GM19395 (cell line): ENCODE data around the gene MAP3K4.
A peak's percentile ranks its signal among the peaks of the same experiment; 100 is the strongest.

Experiments
- ATAC-seq: cut with Tn5 transposase; IDR thresholded peaks from one replicate; pipeline ENCODE4 v1.9.1; 2021; ENCODE audit warnings: mild to moderate bottlenecking, moderate library complexity; ENCODE audit not compliant: unreplicated experiment

The MAP3K4 gene, protein sequence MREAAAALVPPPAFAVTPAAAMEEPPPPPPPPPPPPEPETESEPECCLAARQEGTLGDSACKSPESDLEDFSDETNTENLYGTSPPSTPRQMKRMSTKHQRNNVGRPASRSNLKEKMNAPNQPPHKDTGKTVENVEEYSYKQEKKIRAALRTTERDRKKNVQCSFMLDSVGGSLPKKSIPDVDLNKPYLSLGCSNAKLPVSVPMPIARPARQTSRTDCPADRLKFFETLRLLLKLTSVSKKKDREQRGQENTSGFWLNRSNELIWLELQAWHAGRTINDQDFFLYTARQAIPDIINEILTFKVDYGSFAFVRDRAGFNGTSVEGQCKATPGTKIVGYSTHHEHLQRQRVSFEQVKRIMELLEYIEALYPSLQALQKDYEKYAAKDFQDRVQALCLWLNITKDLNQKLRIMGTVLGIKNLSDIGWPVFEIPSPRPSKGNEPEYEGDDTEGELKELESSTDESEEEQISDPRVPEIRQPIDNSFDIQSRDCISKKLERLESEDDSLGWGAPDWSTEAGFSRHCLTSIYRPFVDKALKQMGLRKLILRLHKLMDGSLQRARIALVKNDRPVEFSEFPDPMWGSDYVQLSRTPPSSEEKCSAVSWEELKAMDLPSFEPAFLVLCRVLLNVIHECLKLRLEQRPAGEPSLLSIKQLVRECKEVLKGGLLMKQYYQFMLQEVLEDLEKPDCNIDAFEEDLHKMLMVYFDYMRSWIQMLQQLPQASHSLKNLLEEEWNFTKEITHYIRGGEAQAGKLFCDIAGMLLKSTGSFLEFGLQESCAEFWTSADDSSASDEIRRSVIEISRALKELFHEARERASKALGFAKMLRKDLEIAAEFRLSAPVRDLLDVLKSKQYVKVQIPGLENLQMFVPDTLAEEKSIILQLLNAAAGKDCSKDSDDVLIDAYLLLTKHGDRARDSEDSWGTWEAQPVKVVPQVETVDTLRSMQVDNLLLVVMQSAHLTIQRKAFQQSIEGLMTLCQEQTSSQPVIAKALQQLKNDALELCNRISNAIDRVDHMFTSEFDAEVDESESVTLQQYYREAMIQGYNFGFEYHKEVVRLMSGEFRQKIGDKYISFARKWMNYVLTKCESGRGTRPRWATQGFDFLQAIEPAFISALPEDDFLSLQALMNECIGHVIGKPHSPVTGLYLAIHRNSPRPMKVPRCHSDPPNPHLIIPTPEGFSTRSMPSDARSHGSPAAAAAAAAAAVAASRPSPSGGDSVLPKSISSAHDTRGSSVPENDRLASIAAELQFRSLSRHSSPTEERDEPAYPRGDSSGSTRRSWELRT (N-terminal part only)

DNA sequence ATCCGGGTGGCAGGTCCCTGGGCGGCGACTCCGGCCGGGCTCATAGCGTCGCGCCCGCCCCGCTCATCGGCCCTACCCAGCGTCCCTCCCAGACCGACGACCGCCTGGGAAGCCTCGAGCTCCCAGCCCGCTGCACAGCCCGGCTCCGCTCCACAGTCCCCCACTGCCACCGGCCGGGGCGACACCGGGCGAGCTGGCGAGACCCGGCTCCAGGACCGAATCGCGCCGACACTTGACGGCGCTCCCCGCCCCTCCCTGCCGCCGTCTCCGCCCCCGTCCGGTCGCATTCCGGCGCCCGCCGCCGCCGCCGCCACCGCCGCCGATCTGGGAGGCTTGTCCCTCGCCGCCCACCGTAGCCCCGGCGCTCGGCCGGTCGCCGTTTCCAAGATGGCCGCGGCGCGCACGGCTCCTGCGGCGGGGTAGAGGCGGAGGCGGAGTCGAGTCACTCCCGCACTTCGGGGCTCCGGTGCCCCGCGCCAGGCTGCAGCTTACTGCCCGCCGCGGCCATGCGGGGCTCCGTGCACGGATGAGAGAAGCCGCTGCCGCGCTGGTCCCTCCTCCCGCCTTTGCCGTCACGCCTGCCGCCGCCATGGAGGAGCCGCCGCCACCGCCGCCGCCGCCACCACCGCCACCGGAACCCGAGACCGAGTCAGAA is at the start of gene MAP3K4:
MAP3K4 (plus strand) TSS at position 364 of the 655 bp plus-strand sequence; CDS start at position 527, 163 bp downstream.
- ATAC-seq = peak; percentile 73

- ATAC-seq = no peak
Observed at GRCh38 chr6:160943997-160944396, 47.6 kb upstream of the MAP3K4 start.

DNA sequence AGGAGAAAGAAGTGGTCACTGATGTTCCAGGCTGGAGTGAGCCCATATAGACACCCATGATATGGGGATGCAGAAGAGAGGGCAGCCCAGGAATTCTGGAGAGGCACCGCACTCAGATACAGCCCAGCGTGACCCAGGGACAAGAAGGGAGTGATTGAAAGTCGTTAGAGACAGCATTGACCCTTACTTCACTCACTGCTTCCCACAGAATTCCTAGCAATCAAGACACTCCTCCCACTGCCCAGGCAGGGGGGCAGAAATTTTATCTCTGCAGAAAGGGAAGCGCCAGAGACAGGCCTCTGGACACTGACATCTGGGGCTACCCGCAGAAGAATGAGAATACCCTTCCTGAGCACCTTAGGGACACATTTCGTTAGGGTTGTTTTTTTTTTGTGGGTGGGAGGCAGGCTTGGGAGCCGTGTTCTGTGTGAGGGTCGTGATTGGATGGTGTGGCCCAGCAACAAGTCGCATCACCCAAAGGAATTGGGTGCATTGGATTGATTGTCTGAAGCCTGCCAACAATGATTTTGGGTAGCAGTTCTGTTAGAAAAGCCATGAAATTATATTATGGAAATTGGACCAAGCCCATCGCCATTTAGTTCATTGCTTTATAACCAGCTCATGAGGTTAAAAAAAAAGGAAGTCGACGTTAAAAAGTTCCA is 45.9 kb upstream of the MAP3K4 start:
- ATAC-seq = no peak

DNA sequence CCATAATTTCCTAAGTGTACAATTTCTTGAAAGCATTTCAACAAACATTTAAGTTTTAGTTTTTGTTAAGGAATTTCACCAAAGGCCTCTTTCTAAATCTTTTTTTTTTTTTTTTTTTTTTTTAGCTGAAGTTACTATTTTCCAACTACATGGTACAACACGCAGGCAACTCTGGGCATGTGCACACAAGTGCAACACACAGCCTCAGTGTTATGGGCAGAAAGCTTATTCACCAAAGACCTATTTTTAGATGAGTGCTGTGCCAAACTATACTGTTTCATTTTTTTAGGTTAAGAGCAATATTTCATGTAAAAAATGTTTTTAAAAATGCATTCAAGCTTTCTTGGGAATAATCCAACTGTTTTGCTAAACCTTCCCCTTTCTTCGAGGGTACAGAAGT is 42.0 kb upstream of the MAP3K4 start:
- ATAC-seq = no peak

- ATAC-seq = no peak
Observed at GRCh38 chr6:160950507-160950906, 41.1 kb upstream of the MAP3K4 start.

DNA sequence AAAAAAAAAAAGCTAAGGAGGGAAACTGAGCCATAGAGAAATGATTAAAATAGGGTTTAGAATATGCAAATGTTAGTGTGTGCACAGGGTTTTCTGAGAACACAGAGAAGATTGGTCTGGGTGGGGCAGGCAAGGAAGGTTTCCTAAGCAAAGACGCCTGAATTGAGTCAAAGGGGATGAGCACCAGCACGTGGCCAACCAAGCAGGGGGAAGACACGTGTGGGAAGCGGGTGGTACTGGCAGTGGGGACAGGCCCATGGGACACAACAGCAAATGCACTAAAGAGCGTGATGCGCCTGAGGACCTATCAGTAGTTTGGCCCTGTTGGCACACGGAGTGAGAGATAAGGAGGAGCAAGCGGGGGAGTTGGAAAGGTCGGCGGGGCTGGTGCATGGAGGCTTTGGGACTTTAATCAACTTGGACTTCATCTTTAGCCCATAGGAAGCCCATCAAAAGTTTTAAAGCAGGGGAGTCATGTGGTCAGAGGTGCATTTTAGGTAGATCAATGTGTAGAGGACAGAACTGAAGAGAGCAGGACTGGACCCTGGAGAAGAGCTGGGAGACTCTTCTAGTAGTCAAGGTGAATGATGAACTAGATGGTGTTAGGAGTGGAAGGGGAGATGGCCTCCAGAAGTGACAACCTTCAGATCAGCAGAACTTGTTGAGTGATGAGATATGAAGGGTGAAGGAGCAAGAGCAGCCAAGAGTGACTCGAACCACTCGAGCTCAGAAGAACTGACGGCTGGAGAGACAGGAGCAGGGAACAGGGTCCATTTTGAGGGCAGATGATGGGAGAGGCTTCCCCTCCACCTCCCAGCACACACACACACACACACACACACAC is 40.2 kb upstream of the MAP3K4 start:
- no peak for ATAC-seq

- ATAC-seq = no peak
Observed at GRCh38 chr6:160952633-160953281, 38.8 kb upstream of the MAP3K4 start.

GRCh38 chr6:160955508-160956295 is 35.9 kb upstream of the MAP3K4 start:
- ATAC-seq = no peak

DNA sequence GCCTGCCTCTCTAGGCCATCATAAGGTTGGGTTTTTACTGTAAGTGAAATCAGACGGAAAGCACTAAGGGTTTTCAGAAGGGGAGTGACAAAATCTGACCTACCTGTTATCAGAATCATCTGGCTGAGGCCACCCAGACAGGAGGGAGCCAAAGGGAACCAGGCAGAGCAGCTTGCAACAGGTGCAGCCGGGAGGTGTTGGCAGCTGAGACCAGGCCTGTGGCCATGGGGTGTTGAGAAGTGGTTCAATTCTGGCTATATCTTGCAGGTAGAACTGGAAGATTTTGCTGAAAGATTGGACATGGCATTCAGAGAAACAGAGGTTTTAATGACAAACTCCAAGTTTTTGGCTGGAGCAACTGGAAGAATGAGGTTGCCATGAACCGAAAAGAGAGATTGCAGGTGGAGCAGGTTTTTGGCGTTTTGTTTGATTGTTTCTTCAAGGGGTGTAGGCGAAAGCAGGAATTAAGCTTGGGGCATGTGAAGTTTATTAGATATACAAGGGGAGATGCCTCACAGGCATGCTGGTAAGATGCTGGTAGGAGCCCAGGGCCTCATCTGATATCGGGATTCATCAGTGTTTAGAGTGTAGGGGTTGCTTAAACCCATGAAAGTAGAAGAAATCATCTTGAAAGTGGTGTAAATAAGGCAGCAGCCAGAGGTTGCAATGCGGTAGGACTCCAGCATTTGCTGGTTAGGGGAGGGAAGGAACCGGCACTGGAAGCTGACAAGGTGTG is 35.1 kb upstream of the MAP3K4 start:
- no peak for ATAC-seq

GRCh38 chr6:160959726-160960435 is 31.7 kb upstream of the MAP3K4 start:
- no peak for ATAC-seq

GRCh38 chr6:160960839-160961238 is 30.7 kb upstream of the MAP3K4 start:
- ATAC-seq = no peak

- no peak for ATAC-seq
Observed at GRCh38 chr6:160962835-160963623, 28.5 kb upstream of the MAP3K4 start.

GRCh38 chr6:160963651-160964050 is 27.9 kb upstream of the MAP3K4 start:
- ATAC-seq = no peak

DNA sequence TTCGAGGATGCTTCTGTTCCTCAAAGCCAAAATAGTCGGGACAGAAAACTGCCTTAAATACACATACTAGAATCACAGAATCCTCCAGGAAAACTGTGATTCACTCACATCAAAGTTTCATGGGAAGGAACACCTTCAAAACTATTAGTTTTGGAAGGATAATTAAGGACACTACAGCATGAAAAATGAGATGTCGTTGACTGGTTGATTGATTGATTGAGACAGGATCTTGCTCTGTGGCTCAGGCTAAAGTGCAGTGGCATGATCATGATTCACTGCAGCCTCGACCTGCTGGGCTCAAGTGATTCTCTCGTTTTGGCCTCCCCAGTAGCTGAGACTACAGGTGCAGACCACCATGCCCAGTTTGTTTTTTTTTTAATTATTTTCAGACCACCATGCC is 25.7 kb upstream of the MAP3K4 start:
- no peak for ATAC-seq

- no peak for ATAC-seq
Observed at GRCh38 chr6:160966493-160967229, 24.9 kb upstream of the MAP3K4 start.
